K562 (cell line): ENCODE data around the gene DGCR8. TPM values are rescaled to one million over a fixed set of nuclear protein-coding genes. Genes with fewer than 3 reads are reported as not detected.
A peak's percentile ranks its signal among the peaks of the same experiment; 100 is the strongest.

ENCODE experiments used
- ARID2 ChIP-seq: fragments of 450-650 bp; IDR thresholded peaks from 2 replicates; pipeline ENCODE4 v1.6.1; 2017; ENCODE audit warnings: antibody characterized with exemption, mild to moderate bottlenecking
- ATF4 ChIP-seq: fragments of 450-650 bp; formaldehyde crosslinking; IDR thresholded peaks from 2 replicates; pipeline ENCODE4 v1.4.0; 2022; ENCODE audit warnings: mild to moderate bottlenecking, moderate library complexity
- CHD2 ChIP-seq: IDR thresholded peaks from 2 replicates; pipeline ENCODE4 v1.6.1; 2011; ENCODE audit warnings: low read depth, low read length
- CREB1 ChIP-seq, 2 experiments: sonication (generic) in 1 of 2; formaldehyde crosslinking in 1 of 2; IDR thresholded peaks; 2 replicates each; pipeline versions ENCODE4 v1.6.1 to v1.8.0; 2012 to 2022; ENCODE audit warnings: inconsistent platforms in 1 of 2, mild to moderate bottlenecking in 1 of 2, missing genetic modification reagents in 1 of 2, moderate library complexity in 1 of 2
- DEAF1 ChIP-seq: fragments of 450-650 bp; formaldehyde crosslinking; IDR thresholded peaks from 2 replicates; pipeline ENCODE4 v1.4.0; 2020; ENCODE audit warnings: mild to moderate bottlenecking, moderate library complexity
- HOXB6 ChIP-seq: fragments of 250-450 bp; sonication (Bioruptor Pico); IDR thresholded peaks from 2 replicates; pipeline ENCODE4 v1.5.1; 2022; ENCODE audit warnings: mild to moderate bottlenecking, borderline replicate concordance
- KAT8 ChIP-seq: fragments of 450-650 bp; IDR thresholded peaks from 2 replicates; pipeline ENCODE4 v1.6.1; 2016; ENCODE audit warnings: low read depth, mild to moderate bottlenecking
- LARP7 ChIP-seq: fragments of 450-650 bp; IDR thresholded peaks from 2 replicates; pipeline ENCODE4 v1.6.1; 2016
- MXD1 ChIP-seq: fragments of 250-450 bp; sonication (Bioruptor Pico); IDR thresholded peaks from 2 replicates; pipeline ENCODE4 v1.8.0; 2021; ENCODE audit warnings: borderline replicate concordance, mild to moderate bottlenecking, moderate library complexity; ENCODE audit not compliant: poor library complexity, severe bottlenecking
- NR2F6 ChIP-seq: fragments of 450-650 bp; formaldehyde crosslinking; IDR thresholded peaks from 2 replicates; pipeline ENCODE4 v1.4.0; 2020; ENCODE audit warnings: mild to moderate bottlenecking
- PML ChIP-seq: IDR thresholded peaks from 2 replicates; pipeline ENCODE4 v1.6.1; 2012; ENCODE audit warnings: low read length, inconsistent platforms
- RERE ChIP-seq: sonication (generic); formaldehyde crosslinking; IDR thresholded peaks from 2 replicates; pipeline ENCODE4 v1.8.0; 2023; ENCODE audit warnings: missing genetic modification reagents, mild to moderate bottlenecking, borderline replicate concordance
- SMARCA5 ChIP-seq: fragments of 450-650 bp; IDR thresholded peaks from 2 replicates; pipeline ENCODE4 v1.6.1; 2016
- TCF7L2 ChIP-seq: fragments of 150-350 bp; IDR thresholded peaks from 2 replicates; pipeline ENCODE4 v1.6.1; 2016; ENCODE audit warnings: low read depth, mild to moderate bottlenecking, low read length, moderate library complexity
- XRCC3 ChIP-seq: fragments of 450-650 bp; IDR thresholded peaks from 2 replicates; pipeline ENCODE4 v1.6.1; 2017; ENCODE audit warnings: mild to moderate bottlenecking, moderate library complexity
- ZNF449 ChIP-seq: fragments of 250-450 bp; sonication (Bioruptor Pico); IDR thresholded peaks from 2 replicates; pipeline ENCODE4 v1.8.0; 2022; ENCODE audit warnings: moderate library complexity, mild to moderate bottlenecking, inconsistent platforms
- ZNF57 ChIP-seq: fragments of 450-650 bp; formaldehyde crosslinking; IDR thresholded peaks from 2 replicates; pipeline ENCODE4 v1.4.0; 2020; ENCODE audit warnings: mild to moderate bottlenecking, moderate library complexity
- ZNF695 ChIP-seq: fragments of 450-650 bp; formaldehyde crosslinking; IDR thresholded peaks from 2 replicates; pipeline ENCODE4 v1.4.0; 2020; ENCODE audit warnings: mild to moderate bottlenecking, moderate library complexity
- ZSCAN32 ChIP-seq: fragments of 450-650 bp; formaldehyde crosslinking; IDR thresholded peaks from 2 replicates; pipeline ENCODE4 v1.4.0; 2020; ENCODE audit warnings: mild to moderate bottlenecking, moderate library complexity
- polyA plus RNA-seq, 8 experiments: library from polyadenylated mRNA; depleted of rRNA in 4 of 8; stranded (reverse) in 5 of 8; unstranded in 3 of 8; fragments of >200 nt; fragmentation: Nextera tagmentation in 2 of 8; fragmentation: Illumina TruSeq in 1 of 8; extraction: Ambion mirVana in 2 of 8; extraction: Trizol in 1 of 8; gene quantifications; 2 replicates each; pipeline versions ENCODE4 v1.2.1 to v1.2.3, GENCODE V29; 2011 to 2014; ENCODE audit warnings: inconsistent platforms in 1 of 8, missing spikeins in 1 of 8
- total RNA-seq, 7 experiments: library from RNA; depleted of rRNA in 6 of 7; stranded (reverse); fragments of >200 nt in 6 of 7; fragmentation: Illumina TruSeq in 2 of 7; extraction: Trizol in 2 of 7; gene quantifications; 2 replicates each; pipeline versions ENCODE4 v1.2.1 to v1.2.3, GENCODE V29; 2011 to 2021; ENCODE audit warnings: low replicate concordance in 1 of 7

DGCR8 gene
- total and polyA plus RNA-seq, 9 of the 15 experiments (the other 6 are each of a cell fraction or from before 2014, with no cell fraction given) = 5.9 to 144 (median 80.1) TPM

- TF ChIP-seq ZNF449 (CRISPR knock-in tag) (0 out of 2 replicates have a peak, but pooled peaks have one; percentile 57), RERE (CRISPR knock-in tag) (no peak), NR2F6 (CRISPR knock-in tag) (peak; percentile 43; the same call in 1 of the 2 replicates), SMARCA5 (peak; percentile 95), MXD1 (no peak), LARP7 (peak; percentile 97; the same call in 1 of the 2 replicates), ATF4 (CRISPR knock-in tag) (peak; percentile 47; the same call in 1 of the 2 replicates), ARID2 (peak; percentile 84), XRCC3 (no peak), ZSCAN32 (CRISPR knock-in tag) (peak; percentile 55), HOXB6 (CRISPR knock-in tag) (no peak), DEAF1 (CRISPR knock-in tag) (0 out of 2 replicates have a peak, but pooled peaks have one; percentile 29), KAT8 (peak; percentile 42; the same call in 1 of the 2 replicates), CREB1 (IDR thresholded peaks at IDR 0.05) (no peak), CREB1 (CRISPR knock-in tag; IDR thresholded peaks at IDR 0.05) (no peak), ZNF57 (CRISPR knock-in tag) (peak; percentile 64; the same call in 1 of the 2 replicates), CHD2 (peak; percentile 8; the same call in 1 of the 2 replicates), TCF7L2 (no peak), PML (no peak), ZNF695 (CRISPR knock-in tag) (0 out of 2 replicates have a peak, but pooled peaks have one; percentile 81)
Observed at GRCh38 chr22:20116376-20116950, 36.4 kb downstream of the DGCR8 start (continued).
